HCT116 (cell line): Measurements from ENCODE around the gene FBXL13. TPM values are rescaled to one million over a fixed set of nuclear protein-coding genes. Genes with fewer than 3 reads are reported as not detected.

Source experiments
- ATAC-seq: fragments of 200-7000 bp; cut with Tn5 transposase; 2 replicates; pipeline ENCODE4 v1.9.1; 2020; ENCODE audit warnings: mild to moderate bottlenecking, moderate library complexity
- BruUV-seq: library from RNA; stranded (reverse); fragments of 400-500 nt; replicated peaks from 2 replicates; lab custom pipeline; 2021; lab: Mats Ljungman, UMichigan
- CTCF ChIA-PET: fragments of 300-600 bp; sonication (Branson Sonifier 250); formaldehyde crosslinking; loops from one replicate; lab custom pipeline; 2021; ENCODE audit warnings: antibody characterized with exemption; lab: Charles Lee
- POLR2A ChIA-PET: fragments of 300-600, 350-600 bp; sonication (Branson Sonifier 250); formaldehyde crosslinking; loops from one replicate; lab custom pipeline; 2021; ENCODE audit warnings: antibody characterized with exemption; lab: Charles Lee
- RAD21 ChIA-PET, 2 experiments: fragments of 300-600 bp; sonication (Branson Sonifier 250); formaldehyde crosslinking; loops; one replicate each; lab custom pipeline; 2023; ENCODE audit warnings: low total read pairs in 2 of 2; ENCODE audit not compliant: uncharacterized antibody in 2 of 2, unreplicated experiment in 2 of 2, low non-redundant PET in 1 of 2; lab: Charles Lee
- DNase-seq: peaks from one replicate; pipeline ENCODE4 v3.0.0-alpha.2; 2010; ENCODE audit warnings: low read depth, low spot score
- H2AFZ ChIP-seq: fragments of 200-600 bp; shearing (Covaris generic), sonication (generic); 2 replicates; pipeline ENCODE4 v1.6.1; 2017; ENCODE audit warnings: low read depth, mixed run types, mixed read lengths, antibody characterized with exemption, low read length; ENCODE audit not compliant: poor library complexity, severe bottlenecking
- H3K27ac ChIP-seq: 2 replicates; pipeline ENCODE4 v1.5.1; 2012; ENCODE audit warnings: low read depth, low read length
- H3K27me3 ChIP-seq: fragments of 200-600 bp; sonication (generic); 2 replicates; pipeline ENCODE4 v1.6.1; 2016; ENCODE audit warnings: mixed run types, low read length, mixed read lengths; ENCODE audit not compliant: insufficient read depth
- H3K36me3 ChIP-seq, 2 experiments: fragments of 200-500 bp in 1 of 2; fragments of 200-600 bp in 1 of 2; sonication (Bioruptor generic) in 1 of 2; sonication (generic) in 1 of 2; 2 replicates each; pipeline versions ENCODE4 v1.5.1 to v1.6.1; 2014 to 2016; ENCODE audit warnings: low read length in 2 of 2, inconsistent platforms in 1 of 2, mixed read lengths in 1 of 2, mixed run types in 1 of 2; ENCODE audit not compliant: insufficient read depth in 2 of 2, control insufficient read depth in 1 of 2
- H3K4me1 ChIP-seq, 2 experiments: fragments of 200-600 bp in 1 of 2; sonication (generic) in 1 of 2; 2 replicates each; pipeline versions ENCODE4 v1.5.1 to v1.6.1; 2012 to 2017; ENCODE audit warnings: low read length in 2 of 2, inconsistent platforms in 1 of 2, mild to moderate bottlenecking in 1 of 2, mixed read lengths in 1 of 2, mixed run types in 1 of 2, moderate library complexity in 1 of 2; ENCODE audit not compliant: insufficient read depth in 2 of 2, control insufficient read depth in 1 of 2
- H3K4me2 ChIP-seq: fragments of 200-600 bp; sonication (generic); 2 replicates; pipeline ENCODE4 v1.6.1; 2017; ENCODE audit warnings: mixed run types, low read length, mixed read lengths
- H3K4me3 ChIP-seq, 2 experiments: fragments of 200-600 bp in 1 of 2; sonication (generic) in 1 of 2; replicated peaks in 1 of 2; 2 replicates each; pipeline ENCODE4 v1.5.1; 2011 to 2016; ENCODE audit warnings: low read length in 2 of 2, control low read depth in 1 of 2, low read depth in 1 of 2, mild to moderate bottlenecking in 1 of 2, mixed read lengths in 1 of 2, mixed run types in 1 of 2
- H3K79me2 ChIP-seq: fragments of 200-600 bp; sonication (generic); 2 replicates; pipeline ENCODE4 v1.6.1; 2017; ENCODE audit warnings: mild to moderate bottlenecking, mixed run types, low read length, moderate library complexity, mixed read lengths; ENCODE audit not compliant: insufficient read depth
- H3K9ac ChIP-seq: fragments of 200-600 bp; sonication (generic); 2 replicates; pipeline ENCODE4 v1.6.1; 2016; ENCODE audit warnings: low read length, mixed read lengths
- H3K9me2 ChIP-seq: fragments of 200-600 bp; sonication (generic), shearing (Covaris generic); 2 replicates; pipeline ENCODE4 v1.6.1; 2017; ENCODE audit warnings: mixed run types, mild to moderate bottlenecking, moderate library complexity; ENCODE audit not compliant: insufficient read depth
- H3K9me3 ChIP-seq, 2 experiments: fragments of 200-500 bp in 1 of 2; fragments of 200-600 bp in 1 of 2; sonication (Bioruptor generic) in 1 of 2; sonication (generic) in 1 of 2; 2 replicates each; pipeline ENCODE4 v1.6.1; 2014 to 2017; ENCODE audit warnings: low read length in 2 of 2, mixed read lengths in 2 of 2, inconsistent platforms in 1 of 2, low read depth in 1 of 2, mild to moderate bottlenecking in 1 of 2, mixed run types in 1 of 2, moderate library complexity in 1 of 2; ENCODE audit not compliant: control insufficient read depth in 1 of 2, insufficient read depth in 1 of 2
- H4K20me1 ChIP-seq: fragments of 200-600 bp; sonication (generic), shearing (Covaris generic); 2 replicates; pipeline ENCODE4 v1.6.1; 2017; ENCODE audit warnings: mixed run types, mild to moderate bottlenecking, moderate library complexity; ENCODE audit not compliant: insufficient read depth
- CEBPB ChIP-seq: IDR thresholded peaks from 2 replicates; pipeline ENCODE4 v1.6.1; 2012; ENCODE audit warnings: low read depth
- CTCF ChIP-seq, 3 experiments: fragments of 200-600 bp in 1 of 3; sonication (generic) in 1 of 3; IDR thresholded peaks in 2 of 3; conservative IDR thresholded peaks in 1 of 3; 2 replicates each; pipeline ENCODE4 v1.5.1; 2012 to 2017; ENCODE audit warnings: low read depth in 2 of 3, low read length in 2 of 3, antibody characterized with exemption in 1 of 3, borderline replicate concordance in 1 of 3, control low read depth in 1 of 3, mild to moderate bottlenecking in 1 of 3, mixed read lengths in 1 of 3, mixed run types in 1 of 3, moderate library complexity in 1 of 3; ENCODE audit not compliant: insufficient read depth in 1 of 3
- POLR2A ChIP-seq: IDR thresholded peaks from 2 replicates; pipeline ENCODE4 v1.7.0; 2011; ENCODE audit warnings: borderline replicate concordance; ENCODE audit not compliant: insufficient read depth, insufficient read length; ENCODE audit errors: extremely low read depth
- POLR2AphosphoS5 ChIP-seq: IDR thresholded peaks from 2 replicates; pipeline ENCODE4 v1.6.1; 2011; ENCODE audit warnings: mild to moderate bottlenecking, low read depth, low read length, moderate library complexity
- SIN3A ChIP-seq: IDR thresholded peaks from 2 replicates; pipeline ENCODE4 v1.6.1; 2012; ENCODE audit warnings: low read depth
- ZBTB33 ChIP-seq: IDR thresholded peaks from 2 replicates; pipeline ENCODE4 v1.6.1; 2011; ENCODE audit warnings: mild to moderate bottlenecking, low read length, moderate library complexity; ENCODE audit not compliant: insufficient replicate concordance; ENCODE audit errors: extremely low read depth
- ZNF274 ChIP-seq: fragments of 200-500 bp; sonication (Bioruptor generic); IDR thresholded peaks from 2 replicates; pipeline ENCODE4 v1.6.1; 2014; ENCODE audit warnings: mild to moderate bottlenecking, low read depth, low read length, inconsistent platforms
- intact Hi-C: fragments of 100-400 bp; cut with micrococcal nuclease; formaldehyde crosslinking; loops from 2 replicates; pipeline ENCODE4 v1.10.0; 2022
- total RNA-seq: library from RNA; stranded (reverse); gene quantifications from one replicate; pipeline ENCODE4 v1.2.1, GENCODE V29; 2021; ENCODE audit not compliant: unreplicated experiment

Gene FBXL13
- total RNA-seq, 1 experiment from 2014 or later, result 1.0 TPM

- H3K27me3 ChIP-seq, result no peaks in the 10 kb centered on the region
- H3K9ac ChIP-seq, result no peak overlapping the region
- no peak for ATAC-seq
- no peaks in the 10 kb centered on the region for H3K9me3 ChIP-seq
- ChIA-PET CTCF (no interaction called here), POLR2A (no interaction called here), RAD21 (no interaction called here)
- no TSS peak for BruUV-seq
- DNase-seq, result no peak
- H4K20me1 ChIP-seq, result no peaks in the 10 kb centered on the region
- intact Hi-C loops, result no loop called here
- H3K4me2 ChIP-seq, result no peak overlapping the region
- no peak for TF ChIP-seq ZBTB33
- no peak for TF ChIP-seq CEBPB
- no peak for TF ChIP-seq POLR2A
- TF ChIP-seq POLR2AphosphoS5, result no peak
- TF ChIP-seq ZNF274, result no peak
- H3K27ac ChIP-seq, result no peak overlapping the region
- no peaks in the 10 kb centered on the region for H3K4me1 ChIP-seq
- no peaks in the 10 kb centered on the region for H3K79me2 ChIP-seq
- H3K36me3 ChIP-seq, result peaks cover 0 to 8% of the 10 kb centered on the region in 2 experiments; a peak in 1 of 4 replicates
- no peak overlapping the region for H3K4me3 ChIP-seq
- H2AFZ ChIP-seq, result no peak overlapping the region
- no peaks in the 10 kb centered on the region for H3K9me2 ChIP-seq
These were observed 45.8 kb upstream of the FBXL13 start for GRCh38 chr7:103120362-103120761.

- H3K9me2 ChIP-seq, result no peaks in the 10 kb centered on the region
- RAD21 ChIA-PET, result no interaction called here
- no peak overlapping the region for H2AFZ ChIP-seq
- H3K9ac ChIP-seq, result no peak overlapping the region
- no peak for TF ChIP-seq SIN3A
- TF ChIP-seq CTCF (IDR thresholded peaks at IDR 0.05 in 2 of 3, conservative IDR thresholded peaks at IDR 0.05 in 1 of 3; ENCODE audit: borderline replicate concordance in 1 of 3, insufficient read depth in 1 of 3, low read depth in 2 of 3, low read length in 2 of 3), result no peak
- CTCF ChIA-PET, result no interaction called here
- DNase-seq (no peak), ATAC-seq (no peak)
- no peaks in the 10 kb centered on the region for H4K20me1 ChIP-seq
- H3K36me3 ChIP-seq, result peaks cover 0 to 8% of the 10 kb centered on the region in 2 experiments; a peak in 1 of 4 replicates
- no TSS peak for BruUV-seq
- no peaks in the 10 kb centered on the region for H3K79me2 ChIP-seq
- H3K27me3 ChIP-seq, result no peaks in the 10 kb centered on the region
- intact Hi-C loops, result no loop called here
- POLR2A ChIA-PET, result no interaction called here
- no peak overlapping the region for H3K4me2 ChIP-seq
- no peaks in the 10 kb centered on the region for H3K9me3 ChIP-seq
- no peak overlapping the region for H3K4me3 ChIP-seq
- H3K4me1 ChIP-seq, result no peaks in the 10 kb centered on the region
- no peak overlapping the region for H3K27ac ChIP-seq
These were observed 45.2 kb upstream of the FBXL13 start for GRCh38 chr7:103119791-103120291.
